ENCODE results near the gene SIM2.

DNA sequence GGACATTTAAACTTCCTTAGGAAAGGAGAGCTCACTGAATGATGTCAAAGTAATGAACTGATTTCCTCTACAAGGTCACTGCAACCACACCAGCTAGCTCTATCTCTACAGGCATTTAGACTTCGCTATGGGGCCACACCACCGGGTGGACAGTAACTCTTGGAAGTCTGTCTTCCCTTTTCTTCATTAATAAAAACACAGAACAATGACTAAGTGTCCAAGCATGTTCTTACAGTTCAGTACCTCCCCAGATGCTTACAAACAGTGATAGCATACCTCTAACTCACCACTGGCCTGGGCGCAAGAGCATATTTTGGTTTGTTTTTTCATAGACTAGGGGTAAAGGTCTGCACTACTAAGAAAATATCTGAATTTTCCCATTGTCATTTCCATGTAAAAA is 54.6 kb downstream of the SIM2 start:
- no peak for TF ChIP-seq ELF4 (IDR thresholded peaks at IDR 0.05)
- TF ChIP-seq ARNT (IDR thresholded peaks at IDR 0.05): no peak
- TF ChIP-seq FOXK2 (IDR thresholded peaks at IDR 0.05): no peak
- no peak for TF ChIP-seq BHLHE40 (IDR thresholded peaks at IDR 0.05; ENCODE audit: borderline replicate concordance)
- TF ChIP-seq NFRKB (IDR thresholded peaks at IDR 0.05): no peak
- TF ChIP-seq TARDBP (IDR thresholded peaks at IDR 0.05): no peak
- TF ChIP-seq HDGF (IDR thresholded peaks at IDR 0.05; ENCODE audit: borderline replicate concordance): no peak
- no peak for TF ChIP-seq FOXA1 (IDR thresholded peaks at IDR 0.05)
- no peak for TF ChIP-seq L3MBTL2 (conservative IDR thresholded peaks at IDR 0.05)
- TF ChIP-seq CTBP1 (IDR thresholded peaks at IDR 0.05; ENCODE audit: borderline replicate concordance): no peak
- TF ChIP-seq SP1 (IDR thresholded peaks at IDR 0.05): no peak
- no peak for TF ChIP-seq SUZ12 (IDR thresholded peaks at IDR 0.05)
- TF ChIP-seq FOXM1 (IDR thresholded peaks at IDR 0.05; ENCODE audit: borderline replicate concordance): no peak

All from HEK293T (cell line).